HFF-Myc (cell line): ENCODE data around the gene SOX11.
"Not testable (repeated sequence)": the region's sequence is repeated elsewhere in the genome, so short reads cannot be mapped to it uniquely, and the experiment has no call there.

Experiments used
- DNase-seq: peaks from one replicate; pipeline ENCODE4 v3.0.0-alpha.2; 2011; ENCODE audit warnings: low read depth; ENCODE audit errors: extremely low read depth
- H3K4me3 ChIP-seq: replicated peaks from 2 replicates; pipeline ENCODE4 v1.5.1; 2011; ENCODE audit warnings: low read depth, mild to moderate bottlenecking, control low read depth, low read length
- TF ChIP-seq, protein P1 (sequence below): IDR thresholded peaks from 2 replicates; pipeline ENCODE4 v1.5.1; 2012; ENCODE audit warnings: mild to moderate bottlenecking, low read depth, low read length, control low read depth; ENCODE audit errors: missing control alignments

SOX11 gene

DNA sequence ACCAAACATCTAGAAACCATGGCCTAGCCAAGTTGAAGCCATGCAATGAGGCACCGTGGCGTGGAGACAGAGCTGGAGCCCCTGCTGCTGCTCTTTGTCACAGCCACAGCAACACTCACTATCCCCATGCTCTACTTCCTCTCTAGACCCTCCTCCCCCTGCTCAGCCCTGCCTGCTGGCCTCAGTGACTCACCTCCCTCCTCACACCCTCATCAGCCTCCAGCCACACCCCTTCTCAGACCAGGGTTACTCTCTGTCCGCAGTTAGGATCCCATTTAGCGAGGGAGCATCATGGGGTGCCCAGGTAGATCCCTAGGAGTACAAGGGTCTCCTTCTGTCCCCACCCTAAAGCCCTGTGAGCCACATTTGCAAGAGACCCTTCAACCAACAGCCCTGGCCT lies 25.4 kb upstream of the SOX11 start:
- TF ChIP-seq, protein P1, sequence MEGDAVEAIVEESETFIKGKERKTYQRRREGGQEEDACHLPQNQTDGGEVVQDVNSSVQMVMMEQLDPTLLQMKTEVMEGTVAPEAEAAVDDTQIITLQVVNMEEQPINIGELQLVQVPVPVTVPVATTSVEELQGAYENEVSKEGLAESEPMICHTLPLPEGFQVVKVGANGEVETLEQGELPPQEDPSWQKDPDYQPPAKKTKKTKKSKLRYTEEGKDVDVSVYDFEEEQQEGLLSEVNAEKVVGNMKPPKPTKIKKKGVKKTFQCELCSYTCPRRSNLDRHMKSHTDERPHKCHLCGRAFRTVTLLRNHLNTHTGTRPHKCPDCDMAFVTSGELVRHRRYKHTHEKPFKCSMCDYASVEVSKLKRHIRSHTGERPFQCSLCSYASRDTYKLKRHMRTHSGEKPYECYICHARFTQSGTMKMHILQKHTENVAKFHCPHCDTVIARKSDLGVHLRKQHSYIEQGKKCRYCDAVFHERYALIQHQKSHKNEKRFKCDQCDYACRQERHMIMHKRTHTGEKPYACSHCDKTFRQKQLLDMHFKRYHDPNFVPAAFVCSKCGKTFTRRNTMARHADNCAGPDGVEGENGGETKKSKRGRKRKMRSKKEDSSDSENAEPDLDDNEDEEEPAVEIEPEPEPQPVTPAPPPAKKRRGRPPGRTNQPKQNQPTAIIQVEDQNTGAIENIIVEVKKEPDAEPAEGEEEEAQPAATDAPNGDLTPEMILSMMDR = no peak
- H3K4me3 ChIP-seq = no peak overlapping the region
- no peak for DNase-seq

DNA sequence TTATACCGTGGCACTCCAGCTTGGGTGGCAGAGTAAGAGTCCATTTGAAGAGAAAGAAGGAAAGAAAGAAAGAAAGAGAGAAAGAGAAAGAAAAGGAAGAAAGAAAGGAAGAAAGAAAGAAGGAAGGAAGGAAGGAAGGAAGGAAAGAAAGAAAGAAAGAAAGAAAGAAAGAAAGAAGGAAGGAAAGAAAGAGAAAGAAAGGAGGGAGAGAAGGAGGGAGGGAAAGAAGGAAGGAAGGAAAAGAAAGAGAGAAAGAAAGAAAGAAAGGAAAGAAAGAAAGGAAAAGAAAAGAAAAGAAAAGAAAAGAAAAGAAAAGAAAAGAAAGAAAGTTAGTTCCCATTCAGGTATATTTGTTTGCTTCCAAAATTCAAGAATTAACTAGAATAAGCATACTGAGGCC lies 24.5 kb upstream of the SOX11 start:
- not testable (repeated sequence) for H3K4me3 ChIP-seq, DNase-seq

DNA sequence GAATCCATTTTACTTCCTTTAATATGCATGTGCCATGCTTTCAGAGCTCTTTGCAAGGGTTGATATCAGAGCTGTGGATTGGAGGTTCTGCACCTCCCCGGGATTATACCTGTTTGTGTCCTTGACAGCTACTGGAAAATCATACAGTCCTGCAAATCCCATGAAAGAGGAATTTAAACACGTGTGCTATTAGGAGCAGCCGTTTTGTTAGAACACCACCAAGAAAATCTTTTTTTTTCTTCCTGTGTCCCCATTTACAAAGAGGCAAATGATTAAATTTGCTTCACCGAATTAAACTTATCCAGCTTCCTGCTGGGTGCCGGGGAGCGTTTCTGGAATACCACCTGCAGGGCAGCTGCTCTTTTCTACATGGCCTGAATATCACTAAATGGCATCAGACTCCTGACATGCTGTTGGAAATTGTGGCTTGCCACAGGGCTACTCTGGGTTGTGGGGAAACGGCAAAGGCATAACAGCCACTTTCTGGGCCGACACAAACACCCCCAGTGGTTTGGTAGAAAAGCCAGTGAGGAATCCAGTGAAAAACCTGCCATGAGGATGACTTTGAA lies 23.4 kb upstream of the SOX11 start:
- TF ChIP-seq, protein P1 = no peak
- no peak overlapping the region for H3K4me3 ChIP-seq
- no peak for DNase-seq

DNA sequence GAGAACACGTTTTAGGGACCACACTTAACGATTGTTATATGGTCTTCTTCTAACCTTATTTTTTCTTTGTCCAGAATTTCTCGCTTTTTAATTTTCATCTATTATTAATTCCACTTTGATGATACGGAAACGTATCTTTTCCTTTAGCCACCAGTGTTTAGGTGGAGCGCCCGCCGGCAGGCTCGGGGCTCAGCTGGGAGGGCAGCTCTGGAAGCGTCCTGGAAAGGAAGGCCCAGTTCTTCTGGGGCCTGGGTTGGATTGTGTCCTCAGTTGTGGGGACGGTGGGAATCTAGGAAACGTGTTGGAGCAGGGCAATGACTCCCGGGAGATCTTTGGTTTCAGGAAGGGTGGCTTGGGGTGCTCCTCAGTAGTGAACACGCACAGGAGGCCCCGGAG lies 19.4 kb upstream of the SOX11 start:
- TF ChIP-seq, protein P1 = no peak
- H3K4me3 ChIP-seq = no peak overlapping the region
- DNase-seq = no peak

DNA sequence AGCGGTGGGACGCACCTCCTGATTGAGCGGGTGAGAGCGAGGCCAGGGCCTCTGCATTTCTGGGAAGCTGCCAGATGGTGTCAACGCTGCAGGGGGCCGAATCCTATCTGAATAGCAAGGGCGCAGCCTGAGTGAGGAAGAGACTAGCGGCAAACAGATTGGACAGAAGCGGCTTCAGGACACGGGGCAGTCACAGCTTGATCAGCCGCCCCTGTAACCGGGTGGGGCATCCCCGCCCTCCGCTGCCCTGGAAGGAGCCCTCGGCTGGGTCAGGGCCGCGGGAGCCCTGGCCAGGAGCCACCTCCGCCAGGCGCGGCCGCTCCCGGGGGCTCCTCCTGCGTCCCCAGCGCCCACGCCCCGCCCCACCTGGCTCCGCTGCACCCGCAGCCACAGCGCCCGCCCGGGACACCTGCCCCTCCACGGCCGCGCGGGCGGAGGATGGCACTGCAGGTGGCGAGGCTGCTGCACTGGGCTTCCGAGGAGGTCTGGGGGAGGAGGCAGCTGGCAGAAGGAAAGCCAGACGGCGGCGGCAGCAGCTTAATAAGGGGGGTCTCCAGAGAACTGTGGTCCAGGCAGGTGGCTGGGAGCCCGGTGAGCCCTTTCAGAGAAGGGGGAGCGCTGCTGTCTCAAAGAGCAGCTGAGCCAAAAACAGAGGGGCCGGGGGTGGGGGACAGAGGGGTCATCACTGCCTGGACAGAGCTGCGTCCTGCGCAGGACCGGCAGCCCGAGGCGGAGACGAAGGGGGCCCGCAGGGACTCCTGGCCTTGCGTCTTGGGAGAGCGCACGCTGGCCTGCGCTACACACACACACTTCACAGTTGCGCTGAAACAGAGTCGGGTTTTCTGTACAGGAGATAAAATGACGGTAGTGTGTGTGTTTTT lies 18.8 kb upstream of the SOX11 start:
- H3K4me3 ChIP-seq = no peak overlapping the region
- DNase-seq = no peak
- TF ChIP-seq, protein P1 = no peak

DNA sequence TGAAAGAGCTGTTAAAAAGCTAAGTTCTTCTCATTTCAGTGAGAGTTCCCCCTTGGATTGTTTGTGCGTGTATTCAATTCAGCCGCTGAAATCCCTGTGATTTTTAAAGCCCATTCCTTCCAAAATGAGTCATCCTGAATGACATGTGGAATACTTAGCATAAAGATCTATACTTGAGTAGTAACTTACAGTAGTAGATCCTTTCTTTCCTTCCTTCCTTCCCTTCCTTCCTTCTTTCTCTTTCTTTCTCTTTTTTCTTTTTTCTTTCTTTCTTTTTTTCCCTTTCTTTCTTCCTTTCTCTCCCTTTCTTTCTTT lies 18.2 kb upstream of the SOX11 start:
- no peak for DNase-seq
- H3K4me3 ChIP-seq = no peak overlapping the region
- TF ChIP-seq, protein P1 = no peak

DNA sequence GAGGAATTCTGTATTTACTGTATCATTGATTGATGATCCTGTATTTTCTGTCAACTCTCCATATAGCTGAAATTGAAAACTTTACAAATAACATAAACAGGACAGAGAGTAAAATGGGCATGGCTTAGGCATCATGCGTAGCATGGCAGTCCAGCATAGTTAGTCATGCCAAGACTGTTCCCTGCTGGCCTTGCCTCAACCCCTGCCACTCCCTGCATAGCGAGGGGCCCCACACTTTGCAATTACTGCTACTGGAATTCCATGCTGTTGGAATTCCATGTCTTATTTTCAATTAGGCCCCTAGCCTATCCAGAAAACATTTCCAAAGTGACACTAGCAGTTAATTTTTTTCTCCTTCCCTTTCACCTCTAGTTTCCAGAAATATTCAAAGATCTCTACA lies 15.1 kb upstream of the SOX11 start:
- TF ChIP-seq, protein P1 = no peak
- H3K4me3 ChIP-seq = no peak overlapping the region
- DNase-seq = no peak
